WTC11 (cell line): Measurements from ENCODE around the gene ADAMTSL5.

ENCODE experiments used
- JUN ChIP-seq: sonication (generic); formaldehyde crosslinking; IDR thresholded peaks from 2 replicates; pipeline ENCODE4 v1.8.0; 2023; ENCODE audit warnings: mild to moderate bottlenecking, missing genetic modification reagents
- NR2C2 ChIP-seq: sonication (generic); formaldehyde crosslinking; IDR thresholded peaks from 2 replicates; pipeline ENCODE4 v1.8.0; 2022; ENCODE audit warnings: mild to moderate bottlenecking, missing genetic modification reagents
- NR3C1 ChIP-seq: sonication (generic); formaldehyde crosslinking; conservative IDR thresholded peaks from 2 replicates; pipeline ENCODE4 v1.8.1; 2023; ENCODE audit warnings: low read depth, mild to moderate bottlenecking, missing genetic modification reagents
- RELA ChIP-seq: sonication (generic); formaldehyde crosslinking; IDR thresholded peaks from 2 replicates; pipeline ENCODE4 v1.8.1; 2022; ENCODE audit warnings: missing genetic modification reagents, mild to moderate bottlenecking, borderline replicate concordance
- ZNF138 ChIP-seq: sonication (generic); formaldehyde crosslinking; conservative IDR thresholded peaks from 2 replicates; pipeline ENCODE4 v1.8.1; 2022; ENCODE audit warnings: mild to moderate bottlenecking, moderate library complexity, missing genetic modification reagents
- ZNF317 ChIP-seq: sonication (generic); formaldehyde crosslinking; IDR thresholded peaks from 2 replicates; pipeline ENCODE4 v1.8.1; 2023; ENCODE audit warnings: low read depth, mild to moderate bottlenecking, moderate library complexity, missing genetic modification reagents, borderline replicate concordance
- TF ChIP-seq, protein P1 (sequence below): fragments of 200-600 bp; IDR thresholded peaks from 2 replicates; pipeline ENCODE4 v1.8.0; 2022; ENCODE audit warnings: antibody characterized with exemption
- TF ChIP-seq, protein P2 (sequence below): sonication (generic); formaldehyde crosslinking; IDR thresholded peaks from 2 replicates; pipeline ENCODE4 v1.8.0; 2022; ENCODE audit warnings: mild to moderate bottlenecking, missing genetic modification reagents
- TF ChIP-seq, protein P3 (sequence below): sonication (generic); formaldehyde crosslinking; IDR thresholded peaks from 2 replicates; pipeline ENCODE4 v1.8.0; 2022; ENCODE audit warnings: mild to moderate bottlenecking, missing genetic modification reagents
- TF ChIP-seq, protein P4 (sequence below): sonication (generic); formaldehyde crosslinking; IDR thresholded peaks from 2 replicates; pipeline ENCODE4 v1.8.0; 2022; ENCODE audit warnings: mild to moderate bottlenecking, missing genetic modification reagents
- TF ChIP-seq, protein P5 (sequence below): sonication (generic); formaldehyde crosslinking; IDR thresholded peaks from 2 replicates; pipeline ENCODE4 v1.8.1; 2023; ENCODE audit warnings: mild to moderate bottlenecking, missing genetic modification reagents, moderate library complexity
- TF ChIP-seq, protein P6 (sequence below): sonication (generic); formaldehyde crosslinking; IDR thresholded peaks from 2 replicates; pipeline ENCODE4 v1.8.1; 2022; ENCODE audit warnings: low read depth, missing genetic modification reagents, borderline replicate concordance

DNA sequence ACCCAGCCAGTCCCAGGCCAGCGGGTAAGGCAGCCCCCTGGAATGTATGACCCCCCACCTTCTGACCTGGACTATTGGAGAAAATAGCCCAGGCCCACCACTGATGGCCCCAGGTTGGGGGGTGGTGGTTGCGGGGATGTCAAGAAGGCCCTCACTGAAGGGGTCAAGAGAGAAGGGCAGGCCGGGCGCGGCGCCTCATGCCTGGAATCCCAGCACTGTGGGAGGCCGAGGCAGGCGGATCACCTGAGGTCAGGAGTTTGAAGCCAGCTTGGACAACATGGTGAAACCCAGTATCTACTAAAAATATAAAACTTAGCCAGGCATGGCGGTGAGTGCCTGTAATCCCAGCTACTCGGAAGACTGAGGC lies 1.5 kb upstream of the ADAMTSL5 start:
- TF ChIP-seq, protein P1, sequence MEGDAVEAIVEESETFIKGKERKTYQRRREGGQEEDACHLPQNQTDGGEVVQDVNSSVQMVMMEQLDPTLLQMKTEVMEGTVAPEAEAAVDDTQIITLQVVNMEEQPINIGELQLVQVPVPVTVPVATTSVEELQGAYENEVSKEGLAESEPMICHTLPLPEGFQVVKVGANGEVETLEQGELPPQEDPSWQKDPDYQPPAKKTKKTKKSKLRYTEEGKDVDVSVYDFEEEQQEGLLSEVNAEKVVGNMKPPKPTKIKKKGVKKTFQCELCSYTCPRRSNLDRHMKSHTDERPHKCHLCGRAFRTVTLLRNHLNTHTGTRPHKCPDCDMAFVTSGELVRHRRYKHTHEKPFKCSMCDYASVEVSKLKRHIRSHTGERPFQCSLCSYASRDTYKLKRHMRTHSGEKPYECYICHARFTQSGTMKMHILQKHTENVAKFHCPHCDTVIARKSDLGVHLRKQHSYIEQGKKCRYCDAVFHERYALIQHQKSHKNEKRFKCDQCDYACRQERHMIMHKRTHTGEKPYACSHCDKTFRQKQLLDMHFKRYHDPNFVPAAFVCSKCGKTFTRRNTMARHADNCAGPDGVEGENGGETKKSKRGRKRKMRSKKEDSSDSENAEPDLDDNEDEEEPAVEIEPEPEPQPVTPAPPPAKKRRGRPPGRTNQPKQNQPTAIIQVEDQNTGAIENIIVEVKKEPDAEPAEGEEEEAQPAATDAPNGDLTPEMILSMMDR = no peak
- TF ChIP-seq, protein P2, sequence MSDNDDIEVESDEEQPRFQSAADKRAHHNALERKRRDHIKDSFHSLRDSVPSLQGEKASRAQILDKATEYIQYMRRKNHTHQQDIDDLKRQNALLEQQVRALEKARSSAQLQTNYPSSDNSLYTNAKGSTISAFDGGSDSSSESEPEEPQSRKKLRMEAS = no peak
- TF ChIP-seq, protein P3, sequence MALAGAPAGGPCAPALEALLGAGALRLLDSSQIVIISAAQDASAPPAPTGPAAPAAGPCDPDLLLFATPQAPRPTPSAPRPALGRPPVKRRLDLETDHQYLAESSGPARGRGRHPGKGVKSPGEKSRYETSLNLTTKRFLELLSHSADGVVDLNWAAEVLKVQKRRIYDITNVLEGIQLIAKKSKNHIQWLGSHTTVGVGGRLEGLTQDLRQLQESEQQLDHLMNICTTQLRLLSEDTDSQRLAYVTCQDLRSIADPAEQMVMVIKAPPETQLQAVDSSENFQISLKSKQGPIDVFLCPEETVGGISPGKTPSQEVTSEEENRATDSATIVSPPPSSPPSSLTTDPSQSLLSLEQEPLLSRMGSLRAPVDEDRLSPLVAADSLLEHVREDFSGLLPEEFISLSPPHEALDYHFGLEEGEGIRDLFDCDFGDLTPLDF (CRISPR knock-in tag) = no peak
- TF ChIP-seq, protein P4, sequence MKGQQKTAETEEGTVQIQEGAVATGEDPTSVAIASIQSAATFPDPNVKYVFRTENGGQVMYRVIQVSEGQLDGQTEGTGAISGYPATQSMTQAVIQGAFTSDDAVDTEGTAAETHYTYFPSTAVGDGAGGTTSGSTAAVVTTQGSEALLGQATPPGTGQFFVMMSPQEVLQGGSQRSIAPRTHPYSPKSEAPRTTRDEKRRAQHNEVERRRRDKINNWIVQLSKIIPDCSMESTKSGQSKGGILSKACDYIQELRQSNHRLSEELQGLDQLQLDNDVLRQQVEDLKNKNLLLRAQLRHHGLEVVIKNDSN (CRISPR knock-in tag) = no peak
- TF ChIP-seq, protein P5, sequence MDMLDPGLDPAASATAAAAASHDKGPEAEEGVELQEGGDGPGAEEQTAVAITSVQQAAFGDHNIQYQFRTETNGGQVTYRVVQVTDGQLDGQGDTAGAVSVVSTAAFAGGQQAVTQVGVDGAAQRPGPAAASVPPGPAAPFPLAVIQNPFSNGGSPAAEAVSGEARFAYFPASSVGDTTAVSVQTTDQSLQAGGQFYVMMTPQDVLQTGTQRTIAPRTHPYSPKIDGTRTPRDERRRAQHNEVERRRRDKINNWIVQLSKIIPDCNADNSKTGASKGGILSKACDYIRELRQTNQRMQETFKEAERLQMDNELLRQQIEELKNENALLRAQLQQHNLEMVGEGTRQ (CRISPR knock-in tag) = no peak
- TF ChIP-seq, protein P6, sequence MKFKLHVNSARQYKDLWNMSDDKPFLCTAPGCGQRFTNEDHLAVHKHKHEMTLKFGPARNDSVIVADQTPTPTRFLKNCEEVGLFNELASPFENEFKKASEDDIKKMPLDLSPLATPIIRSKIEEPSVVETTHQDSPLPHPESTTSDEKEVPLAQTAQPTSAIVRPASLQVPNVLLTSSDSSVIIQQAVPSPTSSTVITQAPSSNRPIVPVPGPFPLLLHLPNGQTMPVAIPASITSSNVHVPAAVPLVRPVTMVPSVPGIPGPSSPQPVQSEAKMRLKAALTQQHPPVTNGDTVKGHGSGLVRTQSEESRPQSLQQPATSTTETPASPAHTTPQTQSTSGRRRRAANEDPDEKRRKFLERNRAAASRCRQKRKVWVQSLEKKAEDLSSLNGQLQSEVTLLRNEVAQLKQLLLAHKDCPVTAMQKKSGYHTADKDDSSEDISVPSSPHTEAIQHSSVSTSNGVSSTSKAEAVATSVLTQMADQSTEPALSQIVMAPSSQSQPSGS (CRISPR knock-in tag) = no peak
- no peak for TF ChIP-seq JUN
- no peak for TF ChIP-seq ZNF317
- no peak for TF ChIP-seq RELA (CRISPR knock-in tag)
- no peak for TF ChIP-seq NR3C1 (CRISPR knock-in tag)
- no peak for TF ChIP-seq ZNF138
- no peak for TF ChIP-seq NR2C2 (CRISPR knock-in tag)
